WERI-Rb-1 (cell line): ENCODE data around the gene VAV2.

ENCODE experiments used
- DNase-seq: peaks from one replicate; pipeline ENCODE4 v3.0.0-alpha.2; 2020
- H3K27ac ChIP-seq: fragments of 250-450 bp; sonication (Bioruptor Pico); 2 replicates; pipeline ENCODE4 v1.5.1; 2020; ENCODE audit warnings: mild to moderate bottlenecking, moderate library complexity
- H3K27me3 ChIP-seq: fragments of 250-450 bp; sonication (Bioruptor Pico); 2 replicates; pipeline ENCODE4 v1.5.1; 2021; ENCODE audit warnings: mild to moderate bottlenecking, low read depth, moderate library complexity; ENCODE audit not compliant: insufficient read depth, severe bottlenecking
- H3K36me3 ChIP-seq: fragments of 250-450 bp; sonication (Bioruptor Pico); 2 replicates; pipeline ENCODE4 v1.5.1; 2020; ENCODE audit warnings: mild to moderate bottlenecking, moderate library complexity
- H3K4me3 ChIP-seq: 2 replicates; pipeline ENCODE4 v1.5.1; 2011; ENCODE audit warnings: low read depth, mild to moderate bottlenecking, control low read depth, low read length
- H3K9me3 ChIP-seq: fragments of 250-450 bp; sonication (Bioruptor Pico); 2 replicates; pipeline ENCODE4 v1.5.1; 2021; ENCODE audit warnings: mild to moderate bottlenecking, moderate library complexity; ENCODE audit not compliant: severe bottlenecking
- TF ChIP-seq, protein P1 (sequence below): IDR thresholded peaks from 2 replicates; pipeline ENCODE4 v1.5.1; 2011; ENCODE audit warnings: low read depth, mild to moderate bottlenecking, control low read depth, inconsistent platforms, low read length

The VAV2 gene

DNA sequence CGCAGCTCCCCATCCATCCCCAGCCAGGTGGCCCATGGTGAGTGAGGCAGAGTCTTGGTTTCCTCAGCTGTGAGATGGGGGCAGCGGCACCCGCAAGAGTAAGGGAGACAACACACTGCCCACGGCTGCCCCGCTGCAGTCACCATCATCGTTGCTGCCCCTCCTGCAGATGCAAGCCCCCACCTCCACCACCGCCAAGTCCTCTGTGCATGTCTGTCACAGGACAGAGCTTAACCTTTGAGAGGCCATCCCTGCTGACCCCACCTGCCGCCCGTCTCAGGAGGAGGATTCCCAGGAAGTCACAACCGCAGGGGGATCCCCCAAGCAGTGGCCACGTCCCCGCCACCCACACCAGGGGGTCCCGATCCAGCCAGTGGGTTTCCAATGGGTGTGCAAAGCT is 113.7 kb downstream of the VAV2 start:
- TF ChIP-seq, protein P1, sequence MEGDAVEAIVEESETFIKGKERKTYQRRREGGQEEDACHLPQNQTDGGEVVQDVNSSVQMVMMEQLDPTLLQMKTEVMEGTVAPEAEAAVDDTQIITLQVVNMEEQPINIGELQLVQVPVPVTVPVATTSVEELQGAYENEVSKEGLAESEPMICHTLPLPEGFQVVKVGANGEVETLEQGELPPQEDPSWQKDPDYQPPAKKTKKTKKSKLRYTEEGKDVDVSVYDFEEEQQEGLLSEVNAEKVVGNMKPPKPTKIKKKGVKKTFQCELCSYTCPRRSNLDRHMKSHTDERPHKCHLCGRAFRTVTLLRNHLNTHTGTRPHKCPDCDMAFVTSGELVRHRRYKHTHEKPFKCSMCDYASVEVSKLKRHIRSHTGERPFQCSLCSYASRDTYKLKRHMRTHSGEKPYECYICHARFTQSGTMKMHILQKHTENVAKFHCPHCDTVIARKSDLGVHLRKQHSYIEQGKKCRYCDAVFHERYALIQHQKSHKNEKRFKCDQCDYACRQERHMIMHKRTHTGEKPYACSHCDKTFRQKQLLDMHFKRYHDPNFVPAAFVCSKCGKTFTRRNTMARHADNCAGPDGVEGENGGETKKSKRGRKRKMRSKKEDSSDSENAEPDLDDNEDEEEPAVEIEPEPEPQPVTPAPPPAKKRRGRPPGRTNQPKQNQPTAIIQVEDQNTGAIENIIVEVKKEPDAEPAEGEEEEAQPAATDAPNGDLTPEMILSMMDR: no peak
- H3K27ac ChIP-seq: peak overlapping the region; percentile 81
- no peaks in the 10 kb centered on the region for H3K9me3 ChIP-seq
- no peaks in the 10 kb centered on the region for H3K27me3 ChIP-seq
- no peak for DNase-seq
- no peak overlapping the region for H3K4me3 ChIP-seq
- peaks cover 3% of the 10 kb centered on the region for H3K36me3 ChIP-seq

DNA sequence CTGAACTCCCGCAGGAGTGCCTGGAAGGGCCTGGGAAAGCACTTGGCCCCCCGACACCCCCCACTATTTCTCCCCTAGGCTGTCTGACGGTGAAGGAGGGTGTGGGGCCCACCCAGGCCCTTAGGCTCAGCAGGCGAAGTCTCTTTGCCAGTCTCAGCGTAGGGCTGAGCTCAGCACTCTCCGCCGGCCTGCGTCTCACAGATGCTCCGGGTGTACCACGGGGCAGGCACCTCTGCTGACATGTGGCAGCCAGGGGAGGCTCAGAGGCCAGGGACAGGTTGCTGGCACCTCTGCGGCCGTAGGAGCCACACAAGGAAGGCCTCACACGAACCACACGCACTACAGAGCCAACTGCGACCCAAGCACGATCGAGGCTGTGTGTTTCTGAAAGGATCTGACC is 114.2 kb downstream of the VAV2 start:
- H3K9me3 ChIP-seq: no peaks in the 10 kb centered on the region
- H3K36me3 ChIP-seq: peaks cover 3% of the 10 kb centered on the region
- no peak overlapping the region; the same call in 1 of the 2 replicates for H3K27ac ChIP-seq
- no peaks in the 10 kb centered on the region for H3K27me3 ChIP-seq
- TF ChIP-seq, protein P1: no peak
- no peak overlapping the region for H3K4me3 ChIP-seq
- DNase-seq: peak; percentile 6

DNA sequence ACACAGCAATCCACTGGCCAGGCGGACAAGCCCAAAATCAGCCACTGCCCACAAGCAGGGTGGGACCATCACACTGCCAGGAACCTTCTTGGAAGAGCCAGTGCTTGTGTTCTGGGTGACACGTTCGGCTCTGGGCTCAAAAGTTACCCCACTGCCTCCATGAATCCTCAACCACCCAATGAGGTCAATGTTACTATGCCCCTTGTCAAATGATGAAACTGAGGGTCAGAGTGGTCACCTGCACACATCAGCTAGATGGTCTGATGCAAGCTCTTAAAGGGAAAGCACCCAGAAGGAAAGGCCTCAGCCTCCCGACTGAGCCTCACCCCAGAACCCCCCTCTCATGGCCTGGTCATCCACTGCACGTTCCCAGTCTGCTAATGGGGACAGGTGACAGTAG is 114.8 kb downstream of the VAV2 start:
- Histone ChIP-seq H3K27ac (no peak overlapping the region), H3K27me3 (no peaks in the 10 kb centered on the region), H3K9me3 (no peaks in the 10 kb centered on the region), H3K4me3 (no peak overlapping the region), H3K36me3 (peaks cover 3% of the 10 kb centered on the region)
- DNase-seq: no peak
- TF ChIP-seq, protein P1: no peak

DNA sequence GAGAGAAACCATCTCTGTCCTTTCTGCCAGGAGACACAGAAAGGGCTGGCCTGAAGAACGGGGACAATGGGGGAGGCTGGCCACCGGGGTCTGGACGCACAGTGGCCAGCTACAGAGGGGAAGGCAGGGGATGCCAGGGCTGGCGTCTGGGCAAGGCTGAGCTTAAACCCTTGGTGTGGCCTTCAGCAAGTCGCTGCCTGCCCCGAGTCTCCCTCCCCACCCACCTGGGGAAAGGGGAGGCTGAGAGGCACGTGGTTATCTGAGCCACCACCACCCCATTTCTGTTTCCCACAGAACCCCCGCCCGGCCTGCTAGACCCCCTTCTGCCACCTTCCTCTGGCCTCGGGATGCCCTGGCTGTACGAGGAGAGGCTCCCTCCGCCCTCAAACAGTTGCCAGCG is 115.3 kb downstream of the VAV2 start:
- H3K27ac ChIP-seq: no peak overlapping the region

DNA sequence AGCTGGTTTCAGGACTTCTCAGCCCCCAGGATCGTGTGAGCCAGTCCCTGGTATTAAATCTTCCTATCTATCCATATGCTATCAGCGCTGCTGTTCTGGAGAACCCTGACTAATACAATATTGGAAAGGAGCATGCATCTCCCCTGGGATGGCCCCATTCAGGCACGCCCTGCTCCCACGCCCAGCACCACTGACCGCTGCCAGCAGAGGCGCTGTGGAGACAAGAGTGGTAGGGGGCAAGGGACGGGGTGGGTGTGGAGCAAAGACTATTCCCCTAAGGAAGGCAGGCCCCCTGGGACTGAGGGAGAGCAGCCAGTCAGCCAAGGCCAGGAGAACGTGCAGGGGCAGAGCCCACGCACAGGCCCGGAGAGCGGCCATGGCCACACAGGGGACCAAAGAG is 116.0 kb downstream of the VAV2 start:
- Histone ChIP-seq H3K36me3 (peaks cover 8% of the 10 kb centered on the region), H3K9me3 (no peaks in the 10 kb centered on the region), H3K27me3 (no peaks in the 10 kb centered on the region), H3K4me3 (no peak overlapping the region), H3K27ac (no peak overlapping the region)
- DNase-seq: peak; percentile 55
- TF ChIP-seq, protein P1: peak; percentile 54; the same call in 1 of the 2 replicates

More for the DNA sequence above, 115.3 kb downstream of the VAV2 start:
- H3K9me3 ChIP-seq: no peaks in the 10 kb centered on the region
- H3K27me3 ChIP-seq: no peaks in the 10 kb centered on the region
- TF ChIP-seq, protein P1: no peak
- DNase-seq: no peak
- H3K4me3 ChIP-seq: no peak overlapping the region
- peaks cover 8% of the 10 kb centered on the region for H3K36me3 ChIP-seq

DNA sequence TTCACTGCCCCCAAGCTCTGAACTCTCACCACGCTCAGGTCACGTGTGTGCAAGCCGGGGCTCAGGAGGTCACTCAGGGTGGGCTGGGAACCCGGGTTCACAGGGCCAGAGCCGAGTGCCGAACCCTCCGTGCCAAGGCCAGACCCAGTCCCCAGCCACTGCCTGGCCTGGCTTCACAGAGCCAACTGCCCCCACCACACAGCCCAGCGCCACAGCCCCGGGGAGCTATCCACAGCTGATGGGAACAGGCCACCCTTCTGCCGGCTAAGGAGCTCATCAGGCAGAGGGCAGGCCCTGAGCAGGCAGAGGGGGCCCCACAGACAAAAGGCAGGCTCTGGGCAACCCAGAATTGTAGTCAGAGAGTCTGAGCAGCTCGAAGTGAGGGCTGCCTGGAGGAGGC is 117.0 kb downstream of the VAV2 start:
- TF ChIP-seq, protein P1: no peak
- Histone ChIP-seq H3K27me3 (no peaks in the 10 kb centered on the region), H3K27ac (peak overlapping the region; percentile 87)

More for the DNA sequence above, 117.0 kb downstream of the VAV2 start:
- no peak overlapping the region for H3K4me3 ChIP-seq
- H3K9me3 ChIP-seq: no peaks in the 10 kb centered on the region
- peaks cover 8% of the 10 kb centered on the region for H3K36me3 ChIP-seq
- no peak for DNase-seq
